ENCODE data around the gene UBB.

Gene UBB

GRCh38 chr17:16380640-16381495 is at the start of gene UBB:
UBB (plus strand) TSS chr17:16381091; CDS start chr17:16381908, 817 bp downstream.
- Histone ChIP-seq H3K27ac (ENCODE audit: low read length) (peak within 1 kb of the TSS; percentile 93), H3K9me3 (ENCODE audit: control insufficient read depth, low read depth, low read length) (no peaks in the 10 kb centered on the region), H3K36me3 (ENCODE audit: control insufficient read depth, low read depth, low read length) (peaks cover 20% of the 10 kb centered on the region), H3K4me1 (ENCODE audit: control insufficient read depth, low read depth, low read length) (no peaks in the 10 kb centered on the region), H3K4me3 (ENCODE audit: low read length) (peak within 1 kb of the TSS; percentile 100), H3K9ac (ENCODE audit: low read length) (peak within 1 kb of the TSS; percentile 97), H3K27me3 (ENCODE audit: control insufficient read depth, insufficient read depth, low read length) (no peaks in the 10 kb centered on the region)

GRCh38 chr17:16338391-16338790 is 42.5 kb upstream of the UBB start:
- Histone ChIP-seq H3K9me3 (ENCODE audit: control insufficient read depth, low read depth, low read length) (no peaks in the 10 kb centered on the region), H3K27ac (ENCODE audit: low read length) (no peak overlapping the region), H3K4me3 (ENCODE audit: low read length) (no peak overlapping the region), H3K4me1 (ENCODE audit: control insufficient read depth, low read depth, low read length) (no peaks in the 10 kb centered on the region), H3K9ac (ENCODE audit: low read length) (no peak overlapping the region), H3K36me3 (ENCODE audit: control insufficient read depth, low read depth, low read length) (peaks cover 10% of the 10 kb centered on the region), H3K27me3 (ENCODE audit: control insufficient read depth, insufficient read depth, low read length) (no peaks in the 10 kb centered on the region)

DNA sequence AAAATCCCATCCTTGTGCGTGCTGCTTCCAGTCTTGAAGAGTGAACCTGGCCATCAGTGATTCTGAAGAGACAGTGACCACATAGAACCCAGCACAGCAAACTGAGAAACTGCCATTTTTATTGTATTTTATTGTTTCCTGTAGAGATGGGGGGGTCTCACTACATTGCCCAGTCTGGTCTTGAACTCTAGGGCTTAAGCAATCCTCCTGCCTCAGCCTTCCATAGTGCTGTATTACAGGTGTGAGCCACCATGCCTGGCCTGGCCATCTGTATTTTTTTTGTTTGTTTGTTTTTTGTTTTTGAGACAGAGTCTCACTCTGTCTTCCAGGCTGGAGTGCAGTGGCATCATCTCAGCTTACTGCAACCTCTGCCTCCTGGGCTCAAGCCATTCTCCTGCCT is 41.5 kb upstream of the UBB start:
- Histone ChIP-seq H3K27me3 (ENCODE audit: control insufficient read depth, insufficient read depth, low read length) (no peaks in the 10 kb centered on the region), H3K4me1 (ENCODE audit: control insufficient read depth, low read depth, low read length) (no peaks in the 10 kb centered on the region), H3K9me3 (ENCODE audit: control insufficient read depth, low read depth, low read length) (no peaks in the 10 kb centered on the region), H3K9ac (ENCODE audit: low read length) (no peak overlapping the region), H3K27ac (ENCODE audit: low read length) (no peak overlapping the region), H3K36me3 (ENCODE audit: control insufficient read depth, low read depth, low read length) (peaks cover 19% of the 10 kb centered on the region), H3K4me3 (ENCODE audit: low read length) (no peak overlapping the region)

GRCh38 chr17:16339959-16340358 is 40.9 kb upstream of the UBB start:
- no peaks in the 10 kb centered on the region for H3K9me3 ChIP-seq (ENCODE audit: control insufficient read depth, low read depth, low read length)
- no peak overlapping the region for H3K27ac ChIP-seq (ENCODE audit: low read length)
- peaks cover 20% of the 10 kb centered on the region for H3K36me3 ChIP-seq (ENCODE audit: control insufficient read depth, low read depth, low read length)
- no peaks in the 10 kb centered on the region for H3K27me3 ChIP-seq (ENCODE audit: control insufficient read depth, insufficient read depth, low read length)
- H3K4me3 ChIP-seq (ENCODE audit: low read length): no peak overlapping the region
- H3K4me1 ChIP-seq (ENCODE audit: control insufficient read depth, low read depth, low read length): no peaks in the 10 kb centered on the region
- no peak overlapping the region for H3K9ac ChIP-seq (ENCODE audit: low read length)

DNA sequence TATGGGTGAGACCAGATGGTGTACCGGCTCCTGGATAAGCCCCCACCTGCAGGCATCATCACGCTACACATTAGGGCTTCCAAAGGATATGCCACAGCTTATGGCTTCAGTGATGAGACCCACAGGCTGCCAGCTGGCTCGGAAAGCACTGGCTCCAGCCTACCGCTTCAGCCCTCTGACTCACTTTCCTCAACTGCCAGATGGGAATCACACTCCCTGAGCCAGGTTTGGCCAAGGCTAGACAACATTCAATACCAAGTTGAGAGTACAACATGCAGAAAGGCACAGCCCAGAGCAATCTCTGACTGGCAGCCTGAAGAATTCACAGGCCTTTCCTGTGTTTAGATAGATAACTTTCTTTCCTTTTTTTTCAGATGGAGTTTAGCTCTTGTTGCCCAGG is 37.9 kb upstream of the UBB start:
- Histone ChIP-seq H3K4me1 (ENCODE audit: control insufficient read depth, low read depth, low read length) (no peaks in the 10 kb centered on the region), H3K27me3 (ENCODE audit: control insufficient read depth, insufficient read depth, low read length) (no peaks in the 10 kb centered on the region), H3K27ac (ENCODE audit: low read length) (no peak overlapping the region), H3K36me3 (ENCODE audit: control insufficient read depth, low read depth, low read length) (peaks cover 43% of the 10 kb centered on the region), H3K4me3 (ENCODE audit: low read length) (no peak overlapping the region), H3K9ac (ENCODE audit: low read length) (no peak overlapping the region), H3K9me3 (ENCODE audit: control insufficient read depth, low read depth, low read length) (no peaks in the 10 kb centered on the region)

DNA sequence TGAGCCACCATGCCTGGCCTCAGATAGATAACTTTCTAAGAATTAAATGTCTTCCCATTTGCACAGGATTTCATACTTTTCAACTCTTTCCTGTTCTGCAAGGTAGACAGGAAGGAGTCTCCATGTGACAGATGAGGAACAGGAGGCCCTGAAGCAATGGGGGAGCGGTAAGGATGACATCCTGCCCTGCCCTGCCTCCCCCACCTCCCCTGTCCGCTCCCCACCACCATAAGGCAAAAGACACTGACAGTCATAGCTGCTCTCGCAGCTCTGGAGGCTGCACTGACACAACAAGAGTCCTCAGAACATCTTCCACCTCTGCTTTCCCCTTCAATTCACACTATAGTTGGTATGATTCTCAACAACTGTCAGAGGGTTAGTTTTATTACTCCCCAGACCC is 37.3 kb upstream of the UBB start:
- Histone ChIP-seq H3K36me3 (ENCODE audit: control insufficient read depth, low read depth, low read length) (peaks cover 49% of the 10 kb centered on the region), H3K9me3 (ENCODE audit: control insufficient read depth, low read depth, low read length) (no peaks in the 10 kb centered on the region), H3K9ac (ENCODE audit: low read length) (no peak overlapping the region), H3K27ac (ENCODE audit: low read length) (no peak overlapping the region), H3K4me3 (ENCODE audit: low read length) (no peak overlapping the region), H3K4me1 (ENCODE audit: control insufficient read depth, low read depth, low read length) (no peaks in the 10 kb centered on the region), H3K27me3 (ENCODE audit: control insufficient read depth, insufficient read depth, low read length) (no peaks in the 10 kb centered on the region)

GRCh38 chr17:16345565-16345964 is 35.3 kb upstream of the UBB start:
- Histone ChIP-seq H3K9ac (ENCODE audit: low read length) (no peak overlapping the region), H3K27me3 (ENCODE audit: control insufficient read depth, insufficient read depth, low read length) (no peaks in the 10 kb centered on the region), H3K36me3 (ENCODE audit: control insufficient read depth, low read depth, low read length) (peaks cover 63% of the 10 kb centered on the region), H3K4me1 (ENCODE audit: control insufficient read depth, low read depth, low read length) (no peaks in the 10 kb centered on the region), H3K9me3 (ENCODE audit: control insufficient read depth, low read depth, low read length) (no peaks in the 10 kb centered on the region), H3K4me3 (ENCODE audit: low read length) (no peak overlapping the region), H3K27ac (ENCODE audit: low read length) (no peak overlapping the region)

GRCh38 chr17:16346721-16347271 is 34.1 kb upstream of the UBB start:
- H3K9ac ChIP-seq (ENCODE audit: low read length): no peak overlapping the region
- H3K27ac ChIP-seq (ENCODE audit: low read length): no peak overlapping the region
- no peak overlapping the region for H3K4me3 ChIP-seq (ENCODE audit: low read length)
- peaks cover 63% of the 10 kb centered on the region for H3K36me3 ChIP-seq (ENCODE audit: control insufficient read depth, low read depth, low read length)
- no peaks in the 10 kb centered on the region for H3K9me3 ChIP-seq (ENCODE audit: control insufficient read depth, low read depth, low read length)
- no peaks in the 10 kb centered on the region for H3K27me3 ChIP-seq (ENCODE audit: control insufficient read depth, insufficient read depth, low read length)
- H3K4me1 ChIP-seq (ENCODE audit: control insufficient read depth, low read depth, low read length): peaks cover 3% of the 10 kb centered on the region

DNA sequence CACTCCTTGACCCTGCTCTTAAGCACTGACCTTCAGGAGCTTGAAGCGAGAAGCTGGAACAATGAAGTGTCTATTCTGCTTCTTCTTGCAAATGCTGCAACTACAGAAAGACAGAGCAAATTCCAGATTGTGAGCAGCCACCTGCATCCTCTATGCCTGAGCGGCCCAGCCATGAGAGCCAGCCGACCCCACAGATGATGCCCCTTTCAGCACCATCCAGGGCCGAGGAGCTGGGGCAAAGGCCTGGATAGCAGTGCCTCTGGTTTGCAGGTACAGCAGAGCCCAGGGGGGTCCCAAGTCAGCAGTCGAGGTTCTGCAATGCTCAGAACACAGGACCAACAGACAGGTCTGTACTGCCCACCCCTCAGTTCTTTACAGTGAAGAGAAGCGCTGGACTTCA is 32.3 kb upstream of the UBB start:
- peaks cover 3% of the 10 kb centered on the region for H3K4me1 ChIP-seq (ENCODE audit: control insufficient read depth, low read depth, low read length)
- H3K9ac ChIP-seq (ENCODE audit: low read length): no peak overlapping the region
- H3K4me3 ChIP-seq (ENCODE audit: low read length): no peak overlapping the region
- no peaks in the 10 kb centered on the region for H3K9me3 ChIP-seq (ENCODE audit: control insufficient read depth, low read depth, low read length)
- no peaks in the 10 kb centered on the region for H3K27me3 ChIP-seq (ENCODE audit: control insufficient read depth, insufficient read depth, low read length)
- H3K27ac ChIP-seq (ENCODE audit: low read length): no peak overlapping the region
- H3K36me3 ChIP-seq (ENCODE audit: control insufficient read depth, low read depth, low read length): peaks cover 51% of the 10 kb centered on the region

- H3K4me3 ChIP-seq (ENCODE audit: low read length): no peak overlapping the region
- peaks cover 3% of the 10 kb centered on the region for H3K4me1 ChIP-seq (ENCODE audit: control insufficient read depth, low read depth, low read length)
- H3K27ac ChIP-seq (ENCODE audit: low read length): no peak overlapping the region
- H3K9ac ChIP-seq (ENCODE audit: low read length): no peak overlapping the region
- H3K27me3 ChIP-seq (ENCODE audit: control insufficient read depth, insufficient read depth, low read length): no peaks in the 10 kb centered on the region
- H3K36me3 ChIP-seq (ENCODE audit: control insufficient read depth, low read depth, low read length): peaks cover 44% of the 10 kb centered on the region
- H3K9me3 ChIP-seq (ENCODE audit: control insufficient read depth, low read depth, low read length): no peaks in the 10 kb centered on the region
These were observed 31.5 kb upstream of the UBB start for GRCh38 chr17:16349431-16349830.

GRCh38 chr17:16351831-16352230 is 29.1 kb upstream of the UBB start:
- Histone ChIP-seq H3K4me1 (ENCODE audit: control insufficient read depth, low read depth, low read length) (peaks cover 3% of the 10 kb centered on the region), H3K9ac (ENCODE audit: low read length) (peak overlapping the region; percentile 96), H3K4me3 (ENCODE audit: low read length) (peak overlapping the region; percentile 84), H3K36me3 (ENCODE audit: control insufficient read depth, low read depth, low read length) (peaks cover 31% of the 10 kb centered on the region), H3K9me3 (ENCODE audit: control insufficient read depth, low read depth, low read length) (no peaks in the 10 kb centered on the region), H3K27ac (ENCODE audit: low read length) (peak overlapping the region; percentile 65), H3K27me3 (ENCODE audit: control insufficient read depth, insufficient read depth, low read length) (no peaks in the 10 kb centered on the region)

GRCh38 chr17:16352303-16352666 is 28.6 kb upstream of the UBB start:
- Histone ChIP-seq H3K9me3 (ENCODE audit: control insufficient read depth, low read depth, low read length) (no peaks in the 10 kb centered on the region), H3K9ac (ENCODE audit: low read length) (peak overlapping the region; percentile 96), H3K27ac (ENCODE audit: low read length) (peak overlapping the region; percentile 65)

More at GRCh38 chr17:16352303-16352666, 28.6 kb upstream of the UBB start:
- Histone ChIP-seq H3K4me3 (ENCODE audit: low read length) (peak overlapping the region; percentile 84), H3K36me3 (ENCODE audit: control insufficient read depth, low read depth, low read length) (peaks cover 27% of the 10 kb centered on the region), H3K27me3 (ENCODE audit: control insufficient read depth, insufficient read depth, low read length) (no peaks in the 10 kb centered on the region), H3K4me1 (ENCODE audit: control insufficient read depth, low read depth, low read length) (peaks cover 3% of the 10 kb centered on the region)
